GM23248 (cell line): ENCODE results near the gene CRACDL.

ENCODE experiments used
- EZH2 ChIP-seq: fragments of 200-600 bp; sonication (generic); IDR thresholded peaks from 2 replicates; pipeline ENCODE4 v1.6.1; 2018; ENCODE audit warnings: antibody characterized with exemption, mild to moderate bottlenecking; ENCODE audit not compliant: insufficient read depth, poor library complexity, severe bottlenecking
- EZH2phosphoT487 ChIP-seq: fragments of 200-600 bp; sonication (generic); IDR thresholded peaks from 2 replicates; pipeline ENCODE4 v1.6.1; 2018; ENCODE audit warnings: antibody characterized with exemption, moderate library complexity, mild to moderate bottlenecking, low read depth; ENCODE audit not compliant: insufficient read depth

DNA sequence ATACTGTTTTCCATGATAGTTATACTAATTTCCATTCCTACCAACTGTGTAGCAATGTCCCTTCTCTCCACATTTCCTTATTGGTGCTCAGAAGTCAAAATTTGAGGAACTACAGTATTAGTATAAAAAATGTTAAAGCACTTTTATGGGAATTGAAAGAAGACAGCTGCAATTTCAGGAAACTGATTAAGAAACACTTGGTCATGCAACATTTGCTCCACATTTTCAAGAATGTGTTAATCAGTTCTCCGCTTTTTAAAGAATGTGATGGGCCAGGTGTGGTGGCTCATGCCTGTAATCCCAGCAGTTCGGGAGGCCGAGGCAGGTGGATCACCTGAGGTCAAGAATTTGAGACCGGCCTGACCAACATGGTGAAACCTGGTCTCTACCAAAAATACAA, 171.5 kb downstream of the CRACDL start:
- no peak for TF ChIP-seq EZH2
- TF ChIP-seq EZH2phosphoT487 = no peak
